NCI-H1694 (cell line): ENCODE results near the gene WNT9A.
"Not testable (repeated sequence)": the region's sequence is repeated elsewhere in the genome, so short reads cannot be mapped to it uniquely, and the experiment has no call there.

Source experiments
- DNase-seq: peaks from one replicate; lab custom pipeline; 2025; lab: John Stamatoyannopoulos, UW

WNT9A gene

GRCh38 chr1:227947676-227948492 is at the start of gene WNT9A:
TSS of gene WNT9A (minus strand) at chr1:227947932. CDS start at chr1:227947887, 45 bp downstream.
- DNase-seq = no peak

- no peak for DNase-seq
These were observed 48.6 kb upstream of the WNT9A start for GRCh38 chr1:227996187-227996950.

- DNase-seq = no peak
These were observed 47.0 kb upstream of the WNT9A start for GRCh38 chr1:227994632-227995300.

GRCh38 chr1:227987181-227987580 is 39.4 kb upstream of the WNT9A start:
- no peak for DNase-seq

- DNase-seq = not testable (repeated sequence)
These were observed 28.0 kb upstream of the WNT9A start for GRCh38 chr1:227975583-227976283.

GRCh38 chr1:227973724-227974288 is 26.1 kb upstream of the WNT9A start:
- DNase-seq = not testable (repeated sequence)

- not testable (repeated sequence) for DNase-seq
These were observed 25.2 kb upstream of the WNT9A start for GRCh38 chr1:227972843-227973374.

- DNase-seq = not testable (repeated sequence)
These were observed 24.5 kb upstream of the WNT9A start for GRCh38 chr1:227972283-227972679.

GRCh38 chr1:227971643-227972282 is 24.0 kb upstream of the WNT9A start:
- not testable (repeated sequence) for DNase-seq

- not testable (repeated sequence) for DNase-seq
These were observed 23.5 kb upstream of the WNT9A start for GRCh38 chr1:227971216-227971615.

GRCh38 chr1:227970076-227970995 is 22.6 kb upstream of the WNT9A start:
- DNase-seq = not testable (repeated sequence)

GRCh38 chr1:227967815-227968214 is 20.1 kb upstream of the WNT9A start:
- not testable (repeated sequence) for DNase-seq

GRCh38 chr1:227966733-227967132 is 19.0 kb upstream of the WNT9A start:
- not testable (repeated sequence) for DNase-seq

GRCh38 chr1:227961651-227962466 is 14.1 kb upstream of the WNT9A start:
- no peak for DNase-seq

GRCh38 chr1:227959325-227959860 is 11.7 kb upstream of the WNT9A start:
- no peak for DNase-seq

- DNase-seq = no peak
These were observed 11.0 kb upstream of the WNT9A start for GRCh38 chr1:227958617-227959324.

- DNase-seq = no peak
These were observed 8.1 kb upstream of the WNT9A start for GRCh38 chr1:227955808-227956207.
